K562 (cell line): Measurements from ENCODE around the gene KRTAP6-1. TPM values are rescaled to one million over a fixed set of nuclear protein-coding genes. Genes with fewer than 3 reads are reported as not detected.

Experiments
- ATAC-seq: fragments of 200-7000 bp; cut with Tn5 transposase; 3 replicates; pipeline ENCODE4 v1.9.1; 2020; ENCODE audit warnings: moderate library complexity
- BruUV-seq: library from RNA; stranded (reverse); fragments of 400-500 nt; replicated peaks from 2 replicates; lab custom pipeline; 2021; lab: Mats Ljungman, UMichigan
- CTCF ChIA-PET: fragments of 300-600 bp; formaldehyde crosslinking; extraction: SDS; loops from one replicate; lab custom pipeline; 2021; ENCODE audit warnings: low intra/inter-chr PET ratio; lab: Yijun Ruan, JAX
- POLR2A ChIA-PET: fragments of 300-600, 350-650 bp; sonication (Branson Sonifier 250); formaldehyde crosslinking; extraction: SDS; loops from one replicate; lab custom pipeline; 2021; ENCODE audit warnings: antibody characterized with exemption, inconsistent platforms; lab: Yijun Ruan, JAX
- DNase-seq, 4 experiments: peaks; one replicate each; pipeline versions ENCODE4 v3.0.0 to v3.0.0-alpha.2; 2011 to 2018; ENCODE audit warnings: low spot score in 3 of 4, mixed read lengths in 3 of 4; ENCODE audit errors: extremely low read depth in 1 of 4
- FAIRE-seq: peaks from 2 replicates; lab custom pipeline; 2011; peaks lifted over from hg19 to GRCh38; lab: Jason Lieb, UNC
- H2AFZ ChIP-seq: 2 replicates; pipeline ENCODE4 v1.6.0; 2011; ENCODE audit warnings: low read depth, low read length, control low read depth, inconsistent platforms
- H3K27ac ChIP-seq: fragments of 200-600 bp; 3 replicates; pipeline ENCODE4 v1.8.0; 2011; ENCODE audit warnings: low read depth, mild to moderate bottlenecking, control low read depth, inconsistent platforms, low read length, moderate library complexity, mixed read lengths; ENCODE audit errors: extremely low read depth
- H3K27me3 ChIP-seq, 2 experiments: fragments of 300-600 bp in 1 of 2; 2 replicates in 1 of 2; 3 replicates in 1 of 2; pipeline versions ENCODE4 v1.6.0 to v1.8.0; 2011; ENCODE audit warnings: inconsistent platforms in 2 of 2, low read length in 2 of 2, mild to moderate bottlenecking in 1 of 2, mixed read lengths in 1 of 2, moderate library complexity in 1 of 2; ENCODE audit not compliant: control insufficient read depth in 2 of 2, insufficient read depth in 2 of 2
- H3K36me3 ChIP-seq: fragments of 300-600 bp; 3 replicates; pipeline ENCODE4 v1.8.0; 2011; ENCODE audit warnings: mild to moderate bottlenecking, low read length, inconsistent platforms; ENCODE audit not compliant: control insufficient read depth, insufficient read depth
- H3K4me1 ChIP-seq, 2 experiments: fragments of 200-600 bp in 1 of 2; replicated peaks in 1 of 2; 2 replicates in 1 of 2; 3 replicates in 1 of 2; pipeline versions ENCODE4 v1.5.1 to v1.8.0; 2011; ENCODE audit warnings: inconsistent platforms in 2 of 2, low read length in 2 of 2, mild to moderate bottlenecking in 1 of 2, mixed read lengths in 1 of 2, moderate library complexity in 1 of 2; ENCODE audit not compliant: control insufficient read depth in 2 of 2, insufficient read depth in 2 of 2
- H3K4me2 ChIP-seq: 2 replicates; pipeline ENCODE4 v1.6.1; 2011; ENCODE audit warnings: low read length, control low read depth, inconsistent platforms, mixed read lengths; ENCODE audit not compliant: insufficient read depth
- H3K4me3 ChIP-seq: fragments of 200-600 bp; sonication (generic), shearing (Covaris generic); 2 replicates; pipeline ENCODE4 v1.5.1; 2016; ENCODE audit warnings: control low read depth, inconsistent platforms
- H3K79me2 ChIP-seq: fragments of 200-600 bp; 3 replicates; pipeline ENCODE4 v1.8.0; 2011; ENCODE audit warnings: low read length, inconsistent platforms; ENCODE audit not compliant: control insufficient read depth, insufficient read depth
- H3K9ac ChIP-seq, 2 experiments: 2 replicates each; pipeline versions ENCODE4 v1.6.0 to v1.6.1; 2011; ENCODE audit warnings: low read depth in 2 of 2, low read length in 2 of 2, control low read depth in 1 of 2, inconsistent platforms in 1 of 2, mild to moderate bottlenecking in 1 of 2, mixed read lengths in 1 of 2; ENCODE audit not compliant: insufficient read depth in 1 of 2
- H3K9me1 ChIP-seq: one replicate; pipeline ENCODE4 v1.6.0; 2011; ENCODE audit warnings: inconsistent platforms, mild to moderate bottlenecking, low read length, moderate library complexity; ENCODE audit not compliant: control insufficient read depth, insufficient read depth
- H3K9me3 ChIP-seq: replicated peaks from 2 replicates; pipeline ENCODE4 v1.5.1; 2011; ENCODE audit warnings: low read depth, low read length, inconsistent platforms; ENCODE audit not compliant: control insufficient read depth, insufficient read depth
- H4K20me1 ChIP-seq: replicated peaks from 2 replicates; pipeline ENCODE4 v1.6.1; 2011; ENCODE audit warnings: low read length, inconsistent platforms, mixed read lengths; ENCODE audit not compliant: control insufficient read depth, insufficient read depth
- CAMTA2 ChIP-seq: fragments of 250-450 bp; sonication (Bioruptor Pico); conservative IDR thresholded peaks from 2 replicates; pipeline ENCODE4 v1.5.1; 2022
- CBX1 ChIP-seq: sonication (generic); IDR thresholded peaks from 2 replicates; pipeline ENCODE4 v1.6.1; 2016; ENCODE audit warnings: antibody characterized with exemption, low read depth, mild to moderate bottlenecking
- CHD4 ChIP-seq: fragments of 200-600 bp; sonication (generic); IDR thresholded peaks from 3 replicates; pipeline ENCODE4 v1.6.1; 2012; ENCODE audit warnings: low read depth, mild to moderate bottlenecking, mixed read lengths, low read length, inconsistent platforms; ENCODE audit not compliant: insufficient read depth, insufficient replicate concordance, poor library complexity, severe bottlenecking
- EWSR1 ChIP-seq: fragments of 450-650 bp; IDR thresholded peaks from 2 replicates; pipeline ENCODE4 v1.6.1; 2018; ENCODE audit warnings: borderline replicate concordance, mild to moderate bottlenecking, low read depth, moderate library complexity; ENCODE audit not compliant: partially characterized antibody
- HMG20B ChIP-seq: fragments of 250-450 bp; sonication (Bioruptor Pico); IDR thresholded peaks from 2 replicates; pipeline ENCODE4 v1.5.0; 2021; ENCODE audit warnings: mild to moderate bottlenecking
- ILF3 ChIP-seq: fragments of 450-650 bp; IDR thresholded peaks from 2 replicates; pipeline ENCODE4 v1.6.1; 2018; ENCODE audit warnings: antibody characterized with exemption, mild to moderate bottlenecking, moderate library complexity, borderline replicate concordance
- PHTF2 ChIP-seq: fragments of 250-450 bp; sonication (Bioruptor Pico); IDR thresholded peaks from 2 replicates; pipeline ENCODE4 v1.5.0; 2021; ENCODE audit warnings: mild to moderate bottlenecking
- RHOXF2B ChIP-seq: fragments of 250-450 bp; sonication (Bioruptor Pico); conservative IDR thresholded peaks from 2 replicates; pipeline ENCODE4 v1.5.1; 2021
- SMARCC2 ChIP-seq: fragments of 450-650 bp; IDR thresholded peaks from 2 replicates; pipeline ENCODE4 v1.6.1; 2017; ENCODE audit warnings: antibody characterized with exemption, moderate library complexity, mild to moderate bottlenecking, low read depth
- SRSF1 ChIP-seq: fragments of 200-400 bp; formaldehyde crosslinking; IDR thresholded peaks from 2 replicates; pipeline ENCODE4 v1.6.1; 2017; ENCODE audit warnings: mild to moderate bottlenecking, low read depth, low read length, moderate library complexity
- ZBTB17 ChIP-seq: fragments of 450-650 bp; formaldehyde crosslinking; IDR thresholded peaks from 2 replicates; pipeline ENCODE4 v1.4.0; 2020; ENCODE audit warnings: mild to moderate bottlenecking
- ZKSCAN3 ChIP-seq: fragments of 250-450 bp; sonication (Bioruptor Pico); IDR thresholded peaks from 2 replicates; pipeline ENCODE4 v1.4.0; 2020
- ZNF140 ChIP-seq: fragments of 250-450 bp; sonication (Bioruptor Pico); IDR thresholded peaks from 2 replicates; pipeline ENCODE4 v1.8.0; 2021; ENCODE audit warnings: moderate library complexity, mild to moderate bottlenecking, inconsistent platforms
- ZNF263 ChIP-seq: sonication (generic); formaldehyde crosslinking; IDR thresholded peaks from 2 replicates; pipeline ENCODE4 v1.8.0; 2022; ENCODE audit warnings: mild to moderate bottlenecking, missing genetic modification reagents, borderline replicate concordance
- in situ Hi-C: fragments of 300-500 bp; cut with MboI; formaldehyde crosslinking; loops from 4 replicates; pipeline ENCODE4 v1.15.0; 2018; ENCODE audit warnings: inconsistent platforms, mixed read lengths
- intact Hi-C: fragments of 100-400 bp; cut with micrococcal nuclease; formaldehyde crosslinking; loops from 2 replicates; pipeline ENCODE4 v1.14.2; 2022
- polyA plus RNA-seq, 8 experiments: library from polyadenylated mRNA; depleted of rRNA in 4 of 8; stranded (reverse) in 5 of 8; unstranded in 3 of 8; fragments of >200 nt; fragmentation: Nextera tagmentation in 2 of 8; fragmentation: Illumina TruSeq in 1 of 8; extraction: Ambion mirVana in 2 of 8; extraction: Trizol in 1 of 8; gene quantifications; 2 replicates each; pipeline versions ENCODE4 v1.2.1 to v1.2.3, GENCODE V29; 2011 to 2014; ENCODE audit warnings: inconsistent platforms in 1 of 8, missing spikeins in 1 of 8
- total RNA-seq, 7 experiments: library from RNA; depleted of rRNA in 6 of 7; stranded (reverse); fragments of >200 nt in 6 of 7; fragmentation: Illumina TruSeq in 2 of 7; extraction: Trizol in 2 of 7; gene quantifications; 2 replicates each; pipeline versions ENCODE4 v1.2.1 to v1.2.3, GENCODE V29; 2011 to 2021; ENCODE audit warnings: low replicate concordance in 1 of 7
- TF ChIP-seq, protein P1 (sequence below): fragments of 450-650 bp; IDR thresholded peaks from 2 replicates; pipeline ENCODE4 v1.6.1; 2016; ENCODE audit warnings: antibody characterized with exemption
- TF ChIP-seq, protein P2 (sequence below): fragments of 250-450 bp; sonication (Bioruptor Pico); IDR thresholded peaks from 2 replicates; pipeline ENCODE4 v1.8.0; 2022; ENCODE audit warnings: inconsistent platforms

KRTAP6-1 gene
- total and polyA plus RNA-seq, 9 of the 15 experiments (the other 6 are each of a cell fraction or from before 2014, with no cell fraction given): not detected

GRCh38 chr21:30590297-30590696 lies 23.4 kb downstream of the KRTAP6-1 start, which contains the start of gene KRTAP22-2:
KRTAP22-2 (minus strand) TSS chr21:30590397.
- H3K79me2 ChIP-seq: no peaks in the 10 kb centered on the region
- CTCF ChIA-PET: no interaction called here
- no peak for ATAC-seq
- TF ChIP-seq, protein P1, sequence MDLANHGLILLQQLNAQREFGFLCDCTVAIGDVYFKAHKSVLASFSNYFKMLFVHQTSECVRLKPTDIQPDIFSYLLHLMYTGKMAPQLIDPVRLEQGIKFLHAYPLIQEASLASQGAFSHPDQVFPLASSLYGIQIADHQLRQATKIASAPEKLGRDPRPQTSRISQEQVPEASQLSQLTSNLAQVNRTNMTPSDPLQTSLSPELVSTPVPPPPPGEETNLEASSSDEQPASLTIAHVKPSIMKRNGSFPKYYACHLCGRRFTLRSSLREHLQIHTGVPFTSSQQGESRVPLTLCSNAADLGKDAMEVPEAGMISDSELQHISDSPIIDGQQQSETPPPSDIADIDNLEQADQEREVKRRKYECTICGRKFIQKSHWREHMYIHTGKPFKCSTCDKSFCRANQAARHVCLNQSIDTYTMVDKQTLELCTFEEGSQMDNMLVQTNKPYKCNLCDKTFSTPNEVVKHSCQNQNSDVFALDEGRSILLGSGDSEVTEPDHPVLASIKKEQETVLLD: no peak
- TF ChIP-seq ZNF140 (CRISPR knock-in tag): no peak
- no peak for TF ChIP-seq ZNF263 (CRISPR knock-in tag)
- TF ChIP-seq ILF3: no peak
- no peak for TF ChIP-seq SMARCC2
- no peak for TF ChIP-seq CAMTA2 (CRISPR knock-in tag)
- TF ChIP-seq RHOXF2B (CRISPR knock-in tag): no peak
- TF ChIP-seq ZBTB17 (CRISPR knock-in tag): no peak
- TF ChIP-seq CHD4: no peak
- TF ChIP-seq HMG20B: no peak
- TF ChIP-seq SRSF1: no peak
- TF ChIP-seq, protein P2, sequence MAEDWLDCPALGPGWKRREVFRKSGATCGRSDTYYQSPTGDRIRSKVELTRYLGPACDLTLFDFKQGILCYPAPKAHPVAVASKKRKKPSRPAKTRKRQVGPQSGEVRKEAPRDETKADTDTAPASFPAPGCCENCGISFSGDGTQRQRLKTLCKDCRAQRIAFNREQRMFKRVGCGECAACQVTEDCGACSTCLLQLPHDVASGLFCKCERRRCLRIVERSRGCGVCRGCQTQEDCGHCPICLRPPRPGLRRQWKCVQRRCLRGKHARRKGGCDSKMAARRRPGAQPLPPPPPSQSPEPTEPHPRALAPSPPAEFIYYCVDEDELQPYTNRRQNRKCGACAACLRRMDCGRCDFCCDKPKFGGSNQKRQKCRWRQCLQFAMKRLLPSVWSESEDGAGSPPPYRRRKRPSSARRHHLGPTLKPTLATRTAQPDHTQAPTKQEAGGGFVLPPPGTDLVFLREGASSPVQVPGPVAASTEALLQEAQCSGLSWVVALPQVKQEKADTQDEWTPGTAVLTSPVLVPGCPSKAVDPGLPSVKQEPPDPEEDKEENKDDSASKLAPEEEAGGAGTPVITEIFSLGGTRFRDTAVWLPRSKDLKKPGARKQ: no peak
- TF ChIP-seq CBX1: no peak
- TF ChIP-seq EWSR1: no peak
- TF ChIP-seq ZKSCAN3 (CRISPR knock-in tag): no peak
- no peak for TF ChIP-seq PHTF2 (CRISPR knock-in tag)
- TF ChIP-seq, all 486 proteins: peak for 0
- H3K9me3 ChIP-seq: no peaks in the 10 kb centered on the region; the same call in 1 of the 2 replicates
- H3K9ac ChIP-seq: no peak within 1 kb of the TSS
- H2AFZ ChIP-seq: no peak within 1 kb of the TSS
- intact Hi-C loops (no loop called here), in situ Hi-C loops (no loop called here)
- H3K4me1 ChIP-seq: no peaks in the 10 kb centered on the region
- no peaks in the 10 kb centered on the region for H4K20me1 ChIP-seq
- POLR2A ChIA-PET: no interaction called here
- no peak for FAIRE-seq
- DNase-seq: no peak
- no peak within 1 kb of the TSS for H3K4me2 ChIP-seq
- H3K27me3 ChIP-seq: no peaks in the 10 kb centered on the region
- no peak within 1 kb of the TSS for H3K27ac ChIP-seq
- H3K4me3 ChIP-seq: no peak within 1 kb of the TSS
- BruUV-seq: no TSS peak
- H3K36me3 ChIP-seq: no peaks in the 10 kb centered on the region
- H3K9me1 ChIP-seq: no peaks in the 10 kb centered on the region
